GM23338 (cell line): ENCODE measurements around the gene DYRK1A.

Source experiments
- EZH2 ChIP-seq: fragments of 200-600 bp; sonication (generic); IDR thresholded peaks from one replicate; pipeline ENCODE4 v1.8.0; 2017; ENCODE audit warnings: antibody characterized with exemption, mild to moderate bottlenecking, low read depth; ENCODE audit not compliant: unreplicated experiment
- JUNB ChIP-seq: IDR thresholded peaks from one replicate; pipeline ENCODE4 v1.6.1; 2016; ENCODE audit warnings: antibody characterized with exemption; ENCODE audit not compliant: unreplicated experiment
- NANOG ChIP-seq: IDR thresholded peaks from 2 replicates; pipeline ENCODE4 v1.6.1; 2016; ENCODE audit warnings: antibody characterized with exemption, borderline replicate concordance
- POLR2AphosphoS5 ChIP-seq: IDR thresholded peaks from 2 replicates; pipeline ENCODE4 v1.6.1; 2016; ENCODE audit warnings: antibody characterized with exemption, low read depth
- REST ChIP-seq: IDR thresholded peaks from one replicate; pipeline ENCODE4 v1.6.1; 2018; ENCODE audit warnings: antibody characterized with exemption; ENCODE audit not compliant: unreplicated experiment
- TF ChIP-seq, protein P1 (sequence below), 2 experiments: fragments of 200-600 bp in 1 of 2; sonication (generic) in 1 of 2; conservative IDR thresholded peaks; 2 replicates each; pipeline versions ENCODE4 v1.5.1 to v1.6.1; 2016 to 2017; ENCODE audit warnings: antibody characterized with exemption in 2 of 2, low read depth in 2 of 2, mild to moderate bottlenecking in 2 of 2, moderate library complexity in 1 of 2

DNA sequence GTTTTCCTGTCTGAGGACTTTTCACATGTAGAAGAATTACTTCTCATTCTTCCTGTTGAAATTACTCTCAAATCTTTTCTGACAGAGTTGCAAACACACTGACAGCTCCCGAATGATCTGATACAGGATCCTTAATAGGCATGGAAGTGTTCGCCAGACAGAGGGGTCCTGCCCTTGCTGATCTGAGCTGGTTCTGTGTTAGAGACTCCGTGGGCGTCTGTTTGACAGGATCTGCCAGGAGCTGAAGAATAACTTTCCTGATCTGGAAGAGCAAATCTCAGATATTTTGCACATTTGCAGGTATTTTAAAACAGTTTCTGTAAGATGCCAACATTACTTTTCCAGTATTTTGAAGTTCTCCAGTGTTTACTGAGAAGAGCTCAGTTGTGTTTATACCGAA, 202.3 kb downstream of the DYRK1A start:
- no peak for TF ChIP-seq REST
- TF ChIP-seq, protein P1, sequence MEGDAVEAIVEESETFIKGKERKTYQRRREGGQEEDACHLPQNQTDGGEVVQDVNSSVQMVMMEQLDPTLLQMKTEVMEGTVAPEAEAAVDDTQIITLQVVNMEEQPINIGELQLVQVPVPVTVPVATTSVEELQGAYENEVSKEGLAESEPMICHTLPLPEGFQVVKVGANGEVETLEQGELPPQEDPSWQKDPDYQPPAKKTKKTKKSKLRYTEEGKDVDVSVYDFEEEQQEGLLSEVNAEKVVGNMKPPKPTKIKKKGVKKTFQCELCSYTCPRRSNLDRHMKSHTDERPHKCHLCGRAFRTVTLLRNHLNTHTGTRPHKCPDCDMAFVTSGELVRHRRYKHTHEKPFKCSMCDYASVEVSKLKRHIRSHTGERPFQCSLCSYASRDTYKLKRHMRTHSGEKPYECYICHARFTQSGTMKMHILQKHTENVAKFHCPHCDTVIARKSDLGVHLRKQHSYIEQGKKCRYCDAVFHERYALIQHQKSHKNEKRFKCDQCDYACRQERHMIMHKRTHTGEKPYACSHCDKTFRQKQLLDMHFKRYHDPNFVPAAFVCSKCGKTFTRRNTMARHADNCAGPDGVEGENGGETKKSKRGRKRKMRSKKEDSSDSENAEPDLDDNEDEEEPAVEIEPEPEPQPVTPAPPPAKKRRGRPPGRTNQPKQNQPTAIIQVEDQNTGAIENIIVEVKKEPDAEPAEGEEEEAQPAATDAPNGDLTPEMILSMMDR (conservative IDR thresholded peaks at IDR 0.05; ENCODE audit: low read depth in 2 of 2) = no peak
- TF ChIP-seq POLR2AphosphoS5 = no peak
- no peak for TF ChIP-seq NANOG
- TF ChIP-seq EZH2 = no peak
- no peak for TF ChIP-seq JUNB
